HG03354 (cell line): ENCODE results near the gene SENP6.
"Not testable (repeated sequence)": the region's sequence is repeated elsewhere in the genome, so short reads cannot be mapped to it uniquely, and the experiment has no call there.

Source experiments
- ATAC-seq: cut with Tn5 transposase; IDR thresholded peaks from one replicate; pipeline ENCODE4 v1.9.1; 2021; ENCODE audit warnings: mild to moderate bottlenecking; ENCODE audit not compliant: unreplicated experiment, poor library complexity, severe bottlenecking

SENP6 gene

DNA sequence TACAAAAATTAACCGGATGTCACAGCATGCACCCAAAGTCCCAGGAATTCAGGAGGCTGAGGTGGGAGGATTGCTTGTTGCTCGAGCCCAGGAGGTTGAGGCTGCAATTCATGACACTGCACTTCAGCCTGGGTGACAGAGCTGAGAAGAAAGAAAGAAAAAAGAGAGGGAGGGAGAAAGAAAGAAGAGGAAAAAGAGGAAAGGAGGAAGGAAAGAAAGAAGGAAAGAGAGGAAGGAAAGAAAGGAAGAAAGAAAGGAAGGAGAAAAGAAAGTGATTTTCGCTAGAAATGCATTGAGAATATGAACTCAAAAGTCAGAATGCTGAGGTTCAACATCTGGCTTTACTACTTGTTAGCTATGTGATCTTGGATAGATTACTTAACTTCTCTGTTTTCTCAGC lies 6.6 kb downstream of the SENP6 start:
- ATAC-seq = no peak

DNA sequence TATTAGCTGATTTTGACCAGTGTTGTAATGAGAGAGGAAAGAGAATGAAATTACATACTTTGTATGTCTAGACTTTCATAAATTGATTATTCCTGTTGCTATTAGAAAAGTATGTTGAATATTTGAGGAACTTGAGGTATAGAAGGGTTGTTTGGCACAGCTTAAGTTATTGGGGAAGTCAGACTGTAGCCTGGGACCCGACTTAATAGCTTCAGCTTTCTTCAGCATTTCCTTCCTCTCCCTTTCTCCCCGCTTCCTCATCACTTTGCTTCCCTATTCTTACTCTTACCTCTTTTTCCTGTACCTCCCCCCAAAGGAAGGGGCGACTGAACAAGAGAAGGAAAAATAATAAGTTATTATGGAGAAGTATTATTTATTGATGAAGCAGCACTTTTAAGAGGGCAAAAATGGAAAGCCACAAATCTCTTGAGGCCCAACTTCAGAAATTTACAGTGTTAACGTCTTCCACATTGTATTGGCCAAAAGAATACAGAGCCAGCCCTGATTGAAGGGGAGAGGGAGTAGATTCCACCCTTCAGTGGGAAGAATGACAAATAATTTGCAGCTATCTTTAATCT lies 7.4 kb downstream of the SENP6 start:
- no peak for ATAC-seq

DNA sequence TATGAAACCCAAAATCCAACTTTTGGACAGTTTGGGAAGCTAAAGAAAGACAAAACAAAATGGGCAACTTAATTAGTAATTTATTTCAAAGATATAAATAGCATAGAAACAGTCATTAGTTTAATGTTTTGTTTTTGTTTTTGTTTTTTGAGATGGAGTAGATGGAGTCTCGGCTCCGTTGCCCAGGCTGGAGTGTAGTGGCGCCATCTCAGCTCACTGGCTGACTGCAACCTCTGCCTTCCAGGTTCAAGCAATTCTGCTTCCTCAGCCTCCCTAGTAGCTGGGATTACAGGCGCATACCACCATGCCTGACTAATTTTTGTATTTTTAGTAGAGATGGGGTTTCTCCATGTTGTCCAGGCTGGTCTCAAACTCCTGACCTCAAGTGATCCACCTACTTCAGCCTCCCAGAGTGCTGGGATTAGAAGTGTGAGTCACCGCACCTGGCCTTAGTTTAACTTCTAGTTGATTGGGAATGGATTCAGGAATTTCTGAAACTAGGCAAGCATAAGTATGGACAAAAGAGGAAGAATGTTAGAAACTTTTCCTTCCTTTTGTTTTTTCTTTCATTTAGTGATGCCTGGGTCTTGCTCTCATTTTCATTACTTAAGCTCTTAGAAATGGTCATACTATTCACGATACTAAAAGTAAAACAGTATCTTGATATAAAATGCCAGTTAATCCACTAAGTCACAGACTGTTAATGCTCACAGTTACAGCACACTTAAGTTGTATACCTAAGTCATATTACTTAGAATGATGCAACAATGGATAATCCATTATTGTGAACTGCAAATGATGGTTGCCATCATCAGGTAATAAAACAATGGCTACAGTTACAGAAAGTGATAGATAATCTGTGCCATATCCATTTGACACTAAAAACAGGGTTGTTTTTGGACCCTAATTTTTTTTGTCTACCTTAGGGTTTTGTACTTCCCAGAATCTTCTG lies 8.2 kb downstream of the SENP6 start:
- ATAC-seq = no peak

DNA sequence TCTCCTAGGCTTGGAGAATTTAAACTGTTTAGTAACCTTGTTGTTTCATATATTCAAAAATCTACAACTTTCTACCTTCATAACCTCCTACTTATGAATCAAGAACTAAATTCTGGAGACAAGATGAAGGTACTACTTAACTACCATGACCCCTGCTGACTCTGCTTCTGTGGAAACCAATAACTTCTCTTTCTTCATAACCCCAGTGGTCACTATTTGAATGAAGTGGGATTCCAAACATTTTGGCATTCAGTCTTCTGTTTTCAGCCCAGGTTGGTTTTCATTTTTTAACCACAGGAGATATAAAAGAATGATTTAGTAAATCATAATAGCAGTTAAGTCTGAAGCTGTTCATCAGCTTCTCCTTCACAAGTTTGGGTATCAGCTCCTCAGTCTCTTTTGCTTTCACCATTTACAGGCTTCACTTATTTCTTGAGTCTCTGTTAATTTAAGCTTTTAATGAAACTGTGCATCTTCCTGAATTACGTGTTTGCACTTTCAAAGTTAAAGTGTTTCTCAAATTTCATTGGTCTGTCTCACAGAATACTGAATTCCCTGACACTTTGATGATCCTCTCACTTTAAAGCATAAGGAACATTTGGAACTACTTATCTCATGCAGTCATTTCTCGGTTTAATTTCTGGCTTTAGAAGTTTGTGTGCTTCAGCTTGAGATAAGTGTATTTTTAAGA lies 9.5 kb downstream of the SENP6 start:
- ATAC-seq = no peak

DNA sequence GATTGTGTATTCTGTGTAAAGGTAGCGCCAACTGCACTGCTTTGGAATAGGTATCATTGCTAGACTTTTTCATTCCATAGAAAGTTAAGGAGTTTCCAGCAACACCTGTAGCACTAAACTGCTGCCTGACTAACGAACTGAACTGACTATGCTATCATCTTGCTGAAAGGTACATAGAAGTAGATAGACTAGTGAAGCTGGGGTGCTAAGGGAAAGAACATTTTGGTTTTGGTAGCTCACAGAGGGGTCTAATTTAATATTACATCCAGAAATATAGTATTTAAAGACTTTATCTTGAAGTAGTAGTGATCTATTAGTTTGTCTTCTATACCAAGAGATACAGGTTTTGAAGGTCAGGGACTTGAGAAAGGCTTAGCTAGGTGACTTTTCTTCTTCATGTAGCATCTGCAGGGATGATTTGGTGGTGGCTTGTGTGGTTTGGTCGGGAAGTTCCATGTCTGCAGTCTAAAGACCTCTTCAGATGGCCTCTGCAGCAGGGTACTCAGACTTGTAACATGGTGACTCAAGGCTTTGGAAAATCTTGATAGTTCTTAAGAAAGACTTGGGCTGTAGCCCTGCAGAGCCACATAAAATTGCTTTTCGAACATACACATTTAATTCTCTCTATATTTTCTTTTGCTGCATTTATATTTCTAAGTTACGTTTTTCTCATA lies 10.2 kb downstream of the SENP6 start:
- ATAC-seq = peak; percentile 43

DNA sequence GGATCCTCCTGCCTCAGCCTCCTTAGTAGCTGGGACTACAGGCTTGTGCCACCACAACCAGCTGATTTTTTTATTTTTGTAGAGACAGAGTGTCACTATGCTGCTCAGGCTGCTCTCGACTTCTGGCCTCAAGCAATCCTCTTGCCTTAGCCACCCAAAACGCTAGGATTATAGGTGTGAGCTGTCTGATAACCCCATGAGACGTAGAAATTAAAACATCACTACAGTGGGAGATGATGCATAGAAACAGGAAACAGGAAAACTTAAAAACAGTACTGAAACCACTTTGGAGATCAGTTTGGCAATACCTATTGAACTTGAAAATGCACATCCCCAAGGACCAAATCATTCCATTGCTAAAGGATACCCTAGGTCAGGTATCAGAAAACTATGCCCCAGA lies 10.8 kb downstream of the SENP6 start:
- no peak for ATAC-seq

DNA sequence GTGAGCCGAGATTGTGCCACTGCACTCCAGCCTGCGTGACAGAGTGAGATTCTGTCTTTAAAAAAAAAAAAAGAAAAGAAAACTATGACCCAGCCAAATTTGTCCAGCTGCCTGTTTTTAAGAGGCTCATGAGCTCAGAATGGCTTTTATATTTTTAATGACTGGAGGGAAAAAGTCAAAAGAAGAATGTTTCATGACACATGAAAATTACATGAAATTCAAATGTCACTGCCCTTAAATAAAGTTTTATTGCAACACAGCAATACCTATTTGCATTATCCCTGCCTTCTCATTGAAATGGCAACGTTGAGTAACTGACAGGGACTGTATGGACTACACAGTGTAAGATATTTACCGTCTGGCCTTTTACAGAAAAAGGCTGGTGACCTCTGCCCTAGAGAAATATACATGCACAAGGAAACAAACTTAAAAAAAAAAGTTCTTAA lies 11.4 kb downstream of the SENP6 start:
- ATAC-seq = no peak

DNA sequence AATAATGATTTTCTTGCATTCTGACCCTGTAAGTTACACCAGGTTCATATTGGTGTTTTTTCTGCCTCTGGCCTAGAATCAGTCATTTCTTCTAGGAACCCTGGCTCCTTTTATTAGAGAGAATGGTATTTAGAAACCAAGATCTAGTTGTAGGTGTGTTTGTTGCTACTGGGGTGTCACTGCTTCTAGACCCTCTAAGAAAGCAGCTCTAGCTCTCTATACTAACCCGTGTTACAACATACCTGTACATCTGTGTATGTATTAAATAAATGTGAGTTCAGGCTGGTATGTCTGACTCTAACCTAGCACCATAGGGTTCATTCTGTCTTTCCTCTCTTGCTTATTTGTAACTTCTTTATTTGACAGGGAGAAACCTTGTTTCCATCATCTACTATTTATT lies 16.8 kb downstream of the SENP6 start:
- no peak for ATAC-seq

DNA sequence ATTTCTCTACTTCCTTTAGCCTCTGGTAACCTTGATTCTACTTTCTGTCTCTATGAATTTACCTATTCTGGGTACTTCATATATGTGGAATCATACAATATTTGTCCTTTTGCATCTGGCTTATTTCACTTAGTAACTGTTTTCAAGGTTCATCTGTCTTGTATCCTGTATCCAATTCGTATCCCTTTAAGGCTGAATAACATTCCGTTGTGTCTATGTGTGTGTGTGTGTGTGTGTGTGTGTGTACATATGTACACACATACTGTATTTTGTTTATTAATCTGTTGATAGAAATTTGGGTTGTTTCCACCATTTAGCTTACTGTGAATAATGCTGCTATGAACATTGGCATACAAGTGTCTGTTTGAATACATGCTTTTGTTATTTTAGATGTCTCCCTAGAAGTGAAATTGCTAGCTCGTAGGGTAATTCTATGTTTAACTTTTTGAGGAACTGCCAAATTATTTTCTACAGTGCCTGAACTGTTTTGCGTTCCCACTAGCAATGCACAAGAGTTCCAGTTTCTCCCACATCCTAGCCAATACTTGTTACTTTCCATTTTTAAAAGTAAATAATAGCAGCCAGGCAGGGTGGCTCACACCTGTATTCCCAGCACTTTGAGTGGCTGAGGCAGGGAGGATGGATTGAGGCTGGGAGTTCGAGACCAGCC lies 17.7 kb downstream of the SENP6 start:
- ATAC-seq = no peak

DNA sequence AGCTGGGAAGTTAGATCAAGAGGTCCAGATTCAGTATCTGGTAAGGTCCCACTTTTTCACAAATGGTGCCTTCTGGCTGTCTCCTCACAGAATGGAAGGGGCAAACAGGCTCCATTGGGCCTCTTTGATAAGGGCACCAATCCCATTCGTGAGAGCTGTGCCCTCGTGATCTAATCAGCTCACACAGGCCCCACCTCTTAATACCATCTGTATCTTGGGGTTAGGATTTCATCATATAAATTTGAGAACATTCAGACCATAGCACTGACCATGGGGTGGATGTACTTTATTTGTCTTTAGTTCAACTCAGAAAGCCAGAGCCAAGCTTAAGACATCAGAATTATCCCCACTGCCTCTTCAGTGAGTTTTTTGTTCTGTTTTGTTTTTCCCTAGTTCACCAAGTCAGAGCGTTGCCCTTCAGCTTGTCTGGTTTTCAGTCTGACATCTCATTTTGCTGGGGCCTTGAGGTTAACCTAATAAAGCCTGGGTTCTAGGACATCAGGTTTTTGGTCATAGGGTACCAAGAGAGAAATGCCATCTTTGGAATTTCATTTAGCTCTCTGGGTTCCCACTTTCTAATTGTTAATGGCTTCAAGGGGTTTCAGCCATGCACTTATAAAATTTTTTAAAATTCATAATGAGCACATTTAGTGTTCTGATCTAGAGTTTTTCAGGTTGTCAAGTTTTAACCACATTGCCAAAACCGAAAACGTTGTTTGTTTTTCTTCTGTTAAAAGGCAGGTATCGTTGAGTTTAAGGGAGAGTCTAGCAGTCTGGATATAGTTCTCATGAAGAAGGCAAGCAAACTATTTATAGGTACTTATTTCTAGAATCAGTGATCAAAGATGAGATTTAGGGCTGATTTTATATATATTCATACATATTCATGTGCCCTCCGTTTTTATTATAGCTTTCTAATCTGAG lies 19.0 kb downstream of the SENP6 start:
- no peak for ATAC-seq

DNA sequence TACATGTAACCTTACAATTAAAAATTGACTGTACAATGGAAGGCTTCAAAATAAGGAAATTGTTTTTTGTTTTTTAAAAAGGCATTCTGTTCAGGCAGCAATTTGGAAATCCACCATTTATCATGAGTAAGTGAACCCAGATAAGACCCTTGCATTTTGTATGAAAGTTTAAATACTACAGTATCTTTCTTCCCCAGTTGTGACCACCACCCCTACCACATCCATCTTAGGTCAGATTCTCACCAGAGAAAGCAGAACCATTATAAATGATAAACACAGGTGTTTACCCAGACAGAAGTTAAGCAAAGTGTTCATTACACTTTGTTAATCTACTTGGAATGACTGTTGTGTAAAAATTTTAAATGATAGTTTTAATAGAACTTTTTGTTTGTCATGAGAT lies 20.2 kb downstream of the SENP6 start:
- ATAC-seq = no peak

DNA sequence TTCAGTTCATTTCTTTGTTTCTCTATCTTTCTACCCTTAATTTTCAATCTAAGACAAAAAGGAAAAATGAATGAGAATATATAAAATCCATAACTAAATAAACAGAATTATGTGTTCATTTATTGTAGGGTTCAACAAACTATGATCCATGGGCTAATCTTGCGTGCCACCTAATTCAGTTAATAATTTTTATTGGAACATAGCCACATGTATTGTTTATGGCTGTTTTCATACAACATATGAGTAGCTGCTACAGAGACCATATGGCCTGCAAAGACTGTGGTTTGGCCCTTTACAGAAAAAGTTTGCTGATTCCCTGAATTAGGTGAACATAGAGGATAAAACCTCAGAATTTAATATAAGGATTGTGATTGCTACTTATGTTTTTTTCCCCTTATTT lies 21.8 kb downstream of the SENP6 start:
- ATAC-seq = no peak

DNA sequence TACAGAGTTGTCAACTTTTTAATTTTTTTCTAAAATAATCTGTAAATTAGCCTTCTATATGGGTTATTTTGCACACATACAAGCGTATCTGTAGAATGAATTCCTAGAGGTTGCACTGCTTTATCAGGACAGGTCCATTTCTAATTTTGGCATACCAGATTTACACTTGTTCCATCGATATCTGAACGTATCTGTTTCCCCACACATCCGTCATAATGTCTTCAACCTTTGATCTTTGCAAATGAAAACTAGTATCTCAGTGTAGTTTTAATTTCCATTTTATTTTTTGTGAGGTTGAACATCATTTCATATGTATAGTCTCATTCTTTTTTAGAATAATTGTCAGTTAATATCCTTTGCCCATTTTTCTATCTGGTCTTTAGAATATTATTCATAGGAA lies 22.7 kb downstream of the SENP6 start:
- no peak for ATAC-seq

DNA sequence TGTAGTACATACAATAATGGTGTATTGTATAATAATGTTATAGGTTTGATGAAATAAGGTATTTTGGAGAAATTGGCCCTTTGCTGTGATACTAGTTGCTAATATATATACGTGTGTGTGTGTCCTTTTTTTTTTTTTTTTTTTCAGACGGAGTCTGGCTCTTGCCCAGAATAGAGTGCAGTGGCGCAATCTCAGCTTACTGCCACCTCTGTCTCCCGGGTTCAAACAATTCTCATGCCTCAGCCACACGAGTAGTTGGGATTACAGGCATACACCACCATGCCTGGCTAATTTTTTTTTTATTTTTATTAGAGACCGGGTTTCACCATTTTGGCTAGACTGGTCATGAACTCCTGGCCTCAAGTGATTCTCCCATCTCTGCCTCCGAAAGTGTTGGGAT lies 23.3 kb downstream of the SENP6 start:
- no peak for ATAC-seq

DNA sequence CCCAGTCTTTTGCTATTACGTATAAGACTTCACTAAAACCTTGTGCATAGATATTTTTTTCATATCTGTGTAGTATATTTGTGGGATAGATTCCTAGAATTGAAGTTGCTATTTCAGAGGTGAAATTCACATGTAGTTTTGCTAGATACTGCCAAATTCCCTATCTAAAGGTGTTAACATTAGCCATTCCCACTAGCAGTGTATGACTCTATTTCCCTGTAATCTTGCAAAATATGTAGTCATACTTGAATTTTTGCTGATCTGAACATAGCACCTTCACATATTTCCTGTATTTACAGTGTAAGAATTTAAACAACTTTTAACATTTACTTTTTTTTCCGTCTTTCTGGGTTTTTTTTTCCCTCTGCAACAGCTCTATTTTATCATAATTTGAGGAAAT lies 24.9 kb downstream of the SENP6 start:
- no peak for ATAC-seq

DNA sequence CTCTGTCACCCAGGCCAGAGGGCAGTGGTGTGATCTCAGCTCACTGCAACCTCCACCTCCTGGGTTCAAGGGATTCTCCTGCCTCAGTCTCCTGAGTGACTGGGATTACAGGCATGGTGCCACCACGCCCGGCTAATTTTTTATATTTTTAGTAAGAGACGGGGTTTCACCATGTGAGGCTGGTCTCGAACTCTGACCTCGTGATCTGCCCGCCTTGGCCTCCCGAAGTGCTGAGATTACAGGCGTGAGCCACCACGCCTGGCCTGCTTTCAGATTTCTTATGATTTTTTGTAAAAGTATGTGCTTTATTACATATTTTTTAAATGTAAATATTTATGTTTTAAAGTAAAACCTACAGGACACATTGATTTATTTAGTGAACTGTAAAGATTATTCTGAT lies 26.0 kb downstream of the SENP6 start:
- ATAC-seq = not testable (repeated sequence)

DNA sequence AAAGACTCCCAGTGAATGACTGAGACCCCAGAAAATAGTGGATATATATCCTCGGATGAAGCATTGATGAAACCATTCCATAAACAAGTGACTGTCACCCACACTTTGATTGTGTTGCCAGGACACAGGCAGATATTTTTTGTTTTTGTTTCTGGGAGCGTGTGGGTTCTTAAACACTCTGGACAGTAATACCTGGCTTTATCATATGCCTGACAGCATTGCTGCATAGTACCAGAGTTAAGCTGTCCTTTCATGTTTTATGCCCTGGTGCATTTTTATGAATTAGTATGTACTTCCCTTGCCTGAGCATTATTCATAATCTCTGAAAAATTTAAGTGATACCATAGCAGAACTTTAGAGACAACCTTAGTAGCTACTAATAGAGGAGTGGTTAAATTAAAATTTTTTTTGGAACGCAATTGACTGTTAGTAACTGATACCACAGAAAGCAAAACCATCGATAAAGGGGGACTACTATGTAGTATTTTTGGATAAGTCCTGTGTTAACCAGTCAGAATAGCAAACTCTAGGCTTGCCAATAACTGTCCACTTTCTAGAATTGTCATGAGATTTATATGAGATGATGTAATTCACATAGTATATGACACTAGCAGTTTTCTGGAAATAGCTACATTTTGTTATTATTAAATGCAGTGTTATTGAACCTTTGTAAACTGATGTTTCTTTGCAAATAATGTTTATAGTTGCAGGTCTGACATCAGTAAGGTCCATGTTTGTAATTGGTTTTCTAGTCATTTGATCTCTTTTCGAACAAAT lies 30.4 kb downstream of the SENP6 start:
- no peak for ATAC-seq

DNA sequence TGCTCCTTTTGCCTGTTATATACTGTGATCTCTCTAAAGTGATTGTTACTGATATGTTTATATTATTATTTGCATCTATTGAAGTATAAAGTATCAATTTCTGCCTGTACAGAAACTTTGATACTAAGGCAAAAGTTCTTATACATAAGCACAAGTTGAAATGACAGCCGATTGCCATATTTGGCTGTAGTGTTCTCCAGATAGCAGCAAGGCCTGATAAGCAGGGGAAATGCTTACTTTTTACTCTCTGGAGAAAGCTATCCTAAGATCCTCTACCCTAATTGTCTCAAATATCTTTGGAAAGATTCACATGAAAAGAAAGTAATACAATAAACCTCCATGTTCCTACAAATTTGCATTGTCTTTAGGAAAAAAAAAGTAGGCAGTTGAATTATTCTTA lies 31.4 kb downstream of the SENP6 start:
- no peak for ATAC-seq
